ENCODE data around the gene ARHGEF12. TPM values are rescaled to one million over a fixed set of nuclear protein-coding genes. Genes with fewer than 3 reads are reported as not detected.

Gene ARHGEF12
- total RNA-seq, 2 donors from 2014 or later, result 113 to 132 TPM

- H3K27me3 ChIP-seq (replicated peaks; ENCODE audit: insufficient read depth), result no peaks in the 10 kb centered on the region
- no peaks in the 10 kb centered on the region for H3K9me3 ChIP-seq
- no peak for TF ChIP-seq CTCF (IDR thresholded peaks at IDR 0.05)
- peaks cover 24 to 47% of the 10 kb centered on the region in 2 donors for H3K4me1 ChIP-seq (ENCODE audit: control insufficient read depth in 1 of 2, low read depth in 2 of 2)
- no peak overlapping the region for H3K27ac ChIP-seq
- DNase-seq (ENCODE audit: low spot score) (no peak), ATAC-seq (ENCODE audit: insufficient number of reproducible peaks, low FRiP score, low read depth) (no peak)
- H3K36me3 ChIP-seq, result no peaks in the 10 kb centered on the region
- H3K4me3 ChIP-seq, result no peak overlapping the region
Observed at GRCh38 chr11:120385655-120386054, 49.4 kb downstream of the ARHGEF12 start.

- no peak for ATAC-seq (ENCODE audit: insufficient number of reproducible peaks, low FRiP score, low read depth)
- peaks cover 26 to 40% of the 10 kb centered on the region in 2 donors for H3K4me1 ChIP-seq (ENCODE audit: control insufficient read depth in 1 of 2, low read depth in 2 of 2)
Observed at GRCh38 chr11:120386318-120386717, 50.1 kb downstream of the ARHGEF12 start.

GRCh38 chr11:120386774-120387371 lies 50.7 kb downstream of the ARHGEF12 start:
- no peak overlapping the region for H3K27ac ChIP-seq
- no peak overlapping the region for H3K4me3 ChIP-seq
- DNase-seq (ENCODE audit: low spot score), result no peak
- ATAC-seq (ENCODE audit: insufficient number of reproducible peaks, low FRiP score, low read depth), result no peak
- no peaks in the 10 kb centered on the region for H3K9me3 ChIP-seq
- H3K4me1 ChIP-seq (ENCODE audit: control insufficient read depth in 1 of 2, low read depth in 2 of 2), result peaks cover 30 to 38% of the 10 kb centered on the region in 2 donors
- TF ChIP-seq CTCF (IDR thresholded peaks at IDR 0.05), result no peak
- no peaks in the 10 kb centered on the region for H3K36me3 ChIP-seq
- H3K27me3 ChIP-seq (replicated peaks; ENCODE audit: insufficient read depth), result no peaks in the 10 kb centered on the region

More at GRCh38 chr11:120386318-120386717, 50.1 kb downstream of the ARHGEF12 start:
- Histone ChIP-seq H3K27ac (no peak overlapping the region), H3K36me3 (no peaks in the 10 kb centered on the region), H3K4me3 (no peak overlapping the region), H3K9me3 (no peaks in the 10 kb centered on the region), H3K27me3 (replicated peaks; ENCODE audit: insufficient read depth) (no peaks in the 10 kb centered on the region)
- DNase-seq (ENCODE audit: low spot score), result no peak
- no peak for TF ChIP-seq CTCF (IDR thresholded peaks at IDR 0.05)

- Histone ChIP-seq H3K27ac (no peak overlapping the region), H3K4me3 (no peak overlapping the region), H3K4me1 (ENCODE audit: control insufficient read depth in 1 of 2, low read depth in 2 of 2) (peaks cover 36 to 40% of the 10 kb centered on the region in 2 donors), H3K36me3 (no peaks in the 10 kb centered on the region), H3K27me3 (replicated peaks; ENCODE audit: insufficient read depth) (no peaks in the 10 kb centered on the region), H3K9me3 (no peaks in the 10 kb centered on the region)
- ATAC-seq (ENCODE audit: insufficient number of reproducible peaks, low FRiP score, low read depth) (no peak), DNase-seq (ENCODE audit: low spot score) (no peak)
- no peak for TF ChIP-seq CTCF (IDR thresholded peaks at IDR 0.05)
Observed at GRCh38 chr11:120388261-120388660, 52.0 kb downstream of the ARHGEF12 start.

DNA sequence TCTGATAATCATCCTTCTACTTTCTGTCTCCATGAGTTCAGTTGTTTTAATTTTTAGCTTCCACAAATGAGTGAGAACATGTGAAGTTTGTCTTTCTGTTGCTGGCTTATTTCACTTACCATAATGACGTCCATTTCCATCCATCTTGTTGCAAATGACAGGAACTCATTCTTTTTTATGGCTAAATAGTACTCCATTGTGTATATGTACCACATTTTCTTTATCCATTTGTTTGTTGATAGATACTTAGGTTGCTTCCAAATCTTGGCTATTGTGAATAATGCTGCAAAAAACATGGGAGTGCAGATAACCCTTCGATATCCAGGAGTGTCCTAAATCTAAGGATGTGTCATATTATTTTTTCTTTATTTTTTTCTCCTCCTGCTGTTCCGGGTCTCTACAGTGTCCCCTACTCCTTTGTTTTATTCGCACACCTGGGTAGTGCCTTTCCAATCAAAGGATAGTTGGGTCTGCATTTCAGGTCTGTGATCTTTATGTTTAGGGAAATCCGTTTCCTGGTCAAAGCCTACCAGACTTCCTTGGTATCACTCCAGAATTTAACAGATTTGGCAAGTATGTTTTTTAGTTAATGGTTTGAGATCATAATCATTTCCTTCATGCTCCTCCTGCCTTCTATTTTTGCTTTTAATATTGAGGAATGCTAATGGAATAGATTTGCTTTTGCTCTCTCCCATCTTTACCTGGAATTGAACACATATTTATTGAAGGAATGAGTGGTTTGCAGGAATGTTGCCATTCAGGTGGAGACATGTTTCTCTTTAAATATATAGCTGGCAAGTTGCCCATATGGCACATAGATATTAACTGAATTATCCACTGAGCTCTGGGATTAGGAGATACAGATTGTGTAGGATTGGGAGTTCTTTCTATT lies 53.7 kb downstream of the ARHGEF12 start:
- ATAC-seq (ENCODE audit: insufficient number of reproducible peaks, low FRiP score, low read depth) (no peak), DNase-seq (ENCODE audit: low spot score) (no peak)
- Histone ChIP-seq H3K4me3 (no peak overlapping the region), H3K27ac (no peak overlapping the region), H3K36me3 (no peaks in the 10 kb centered on the region), H3K9me3 (no peaks in the 10 kb centered on the region), H3K27me3 (replicated peaks; ENCODE audit: insufficient read depth) (no peaks in the 10 kb centered on the region), H3K4me1 (ENCODE audit: control insufficient read depth in 1 of 2, low read depth in 2 of 2) (peaks cover 27 to 35% of the 10 kb centered on the region in 2 donors)
- TF ChIP-seq CTCF (IDR thresholded peaks at IDR 0.05), result no peak
